Breast epithelium (tissue), 4 donors: ENCODE data around the gene ZNF366. TPM values are rescaled to one million over a fixed set of nuclear protein-coding genes. Genes with fewer than 3 reads are reported as not detected.
A peak's percentile ranks its signal among the peaks of the same experiment; 100 is the strongest.

Experiments used
- DNase-seq, 2 donors: peaks; one replicate each; pipeline ENCODE4 v3.0.0-alpha.2; 2019; ENCODE audit warnings: low spot score in 2 of 2
- H3K27ac ChIP-seq, 2 donors: fragments of 200-600 bp; sonication (generic) in 1 of 2; one replicate each; pipeline ENCODE4 v1.5.1; 2016 to 2019; ENCODE audit warnings: mild to moderate bottlenecking in 1 of 2
- H3K27me3 ChIP-seq, 2 donors: fragments of 200-600 bp; sonication (generic) in 1 of 2; one replicate each; pipeline versions ENCODE4 v1.5.1 to v1.6.0; 2017 to 2019; ENCODE audit warnings: control low read depth in 1 of 2, mild to moderate bottlenecking in 1 of 2
- H3K36me3 ChIP-seq: fragments of 200-600 bp; one replicate; pipeline ENCODE4 v1.5.1; 2019
- H3K4me1 ChIP-seq, 2 donors: fragments of 200-600 bp; sonication (generic); one replicate each; pipeline ENCODE4 v1.5.1; 2016 to 2019; ENCODE audit warnings: control low read depth in 1 of 2
- H3K4me3 ChIP-seq, 3 donors: fragments of 200-600 bp; sonication (generic); 1 replicate in 2 of 3; 2 replicates in 1 of 3; pipeline ENCODE4 v1.5.1; 2016 to 2019; ENCODE audit warnings: mild to moderate bottlenecking in 3 of 3, moderate library complexity in 2 of 3
- H3K9me3 ChIP-seq, 2 donors: fragments of 200-600 bp; sonication (generic) in 1 of 2; one replicate each; pipeline ENCODE4 v1.5.1; 2016 to 2019; ENCODE audit warnings: control low read depth in 1 of 2
- CTCF ChIP-seq, 3 donors: fragments of 450-650 bp; IDR thresholded peaks; one replicate each; pipeline ENCODE4 v1.5.1; 2016 to 2017; ENCODE audit warnings: antibody characterized with exemption in 3 of 3, mild to moderate bottlenecking in 3 of 3, moderate library complexity in 3 of 3
- POLR2A ChIP-seq: fragments of 450-650 bp; IDR thresholded peaks from one replicate; pipeline ENCODE4 v1.6.1; 2016; ENCODE audit warnings: antibody characterized with exemption, mild to moderate bottlenecking, moderate library complexity
- POLR2AphosphoS5 ChIP-seq, 3 donors: sonication (generic); formaldehyde crosslinking; IDR thresholded peaks; one replicate each; pipeline ENCODE4 v1.6.1; 2017; ENCODE audit warnings: antibody characterized with exemption in 3 of 3
- intact Hi-C: fragments of 100-400 bp; cut with DNase I; formaldehyde crosslinking; loops from one replicate; pipeline ENCODE4 v1.15.1; 2023; ENCODE audit warnings: low total_unique reads
- total RNA-seq, 3 donors: library from RNA; depleted of rRNA; stranded (reverse); fragments of >200 nt; gene quantifications; one replicate each; pipeline ENCODE4 v1.1.0, GENCODE V29; 2016

The ZNF366 gene
- total RNA-seq, 3 donors from 2014 or later, result 1.9 to 5.2 (median 2.6) TPM

GRCh38 chr5:72472666-72473422, 34.4 kb downstream of the ZNF366 start:
- no peaks in the 10 kb centered on the region for H3K9me3 ChIP-seq
- TF ChIP-seq CTCF (IDR thresholded peaks at IDR 0.05), result no peak
- TF ChIP-seq POLR2A, result no peak
- no peak for TF ChIP-seq POLR2AphosphoS5 (IDR thresholded peaks at IDR 0.05)
- no peaks in the 10 kb centered on the region for H3K4me1 ChIP-seq
- H3K36me3 ChIP-seq, result no peaks in the 10 kb centered on the region
- H3K27me3 ChIP-seq, result no peaks in the 10 kb centered on the region
- no peak overlapping the region for H3K4me3 ChIP-seq
- no peak overlapping the region for H3K27ac ChIP-seq
- intact Hi-C loops, result no loop called here
- no peak for DNase-seq

DNA sequence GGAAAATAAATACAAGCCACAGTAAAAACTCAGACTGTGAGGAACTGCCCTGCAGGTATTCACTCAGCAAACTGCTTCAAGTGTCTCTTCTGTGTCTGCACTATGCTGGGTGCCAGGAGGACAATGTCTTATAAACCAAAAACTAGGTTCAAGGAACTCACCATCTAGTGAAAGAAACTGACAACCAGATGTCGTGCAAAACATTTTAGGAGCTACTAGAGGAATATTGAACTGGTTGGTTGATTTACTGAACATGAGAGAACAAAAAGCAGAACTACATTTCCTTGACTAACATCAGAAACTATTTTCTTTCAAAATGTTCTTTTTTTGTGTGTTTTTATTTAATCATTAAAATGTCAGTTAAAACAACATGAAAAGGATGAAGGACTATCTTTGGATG, 35.2 kb downstream of the ZNF366 start:
- no peak overlapping the region for H3K27ac ChIP-seq
- DNase-seq, result no peak
- intact Hi-C loops, result no loop called here

DNA sequence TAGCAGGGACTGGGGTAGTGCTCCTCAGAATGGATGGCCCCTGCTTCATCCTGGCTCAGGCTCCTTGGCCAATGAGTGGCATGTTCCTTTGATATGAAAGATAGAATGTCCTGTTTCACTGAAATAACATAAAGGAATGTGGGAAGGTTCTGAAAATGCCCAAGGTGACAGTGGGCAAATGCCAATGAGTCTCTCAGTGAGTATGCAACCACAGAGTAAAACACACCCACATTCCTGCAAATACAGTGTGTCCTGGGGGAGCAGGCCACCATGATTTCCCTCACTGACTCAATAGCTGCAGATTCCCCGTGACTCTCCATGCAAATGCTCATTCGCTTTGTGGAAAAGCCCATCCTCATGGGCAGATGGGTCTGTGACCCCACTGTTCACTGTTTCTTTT, 36.4 kb downstream of the ZNF366 start:
- no peak overlapping the region for H3K27ac ChIP-seq
- intact Hi-C loops, result no loop called here
- H3K4me3 ChIP-seq, result no peak overlapping the region
- H3K9me3 ChIP-seq, result no peaks in the 10 kb centered on the region
- DNase-seq, result peak in 1 of 2 donors; percentile 38
- TF ChIP-seq POLR2A (no peak), CTCF (IDR thresholded peaks at IDR 0.05) (no peak), POLR2AphosphoS5 (IDR thresholded peaks at IDR 0.05) (no peak)
- no peaks in the 10 kb centered on the region for H3K27me3 ChIP-seq
- no peaks in the 10 kb centered on the region for H3K36me3 ChIP-seq
- no peaks in the 10 kb centered on the region for H3K4me1 ChIP-seq

More for the DNA sequence above, 35.2 kb downstream of the ZNF366 start:
- Histone ChIP-seq H3K9me3 (no peaks in the 10 kb centered on the region), H3K4me1 (no peaks in the 10 kb centered on the region), H3K4me3 (no peak overlapping the region), H3K27me3 (no peaks in the 10 kb centered on the region), H3K36me3 (no peaks in the 10 kb centered on the region)
- TF ChIP-seq POLR2AphosphoS5 (IDR thresholded peaks at IDR 0.05) (no peak), CTCF (IDR thresholded peaks at IDR 0.05) (no peak), POLR2A (no peak)

DNA sequence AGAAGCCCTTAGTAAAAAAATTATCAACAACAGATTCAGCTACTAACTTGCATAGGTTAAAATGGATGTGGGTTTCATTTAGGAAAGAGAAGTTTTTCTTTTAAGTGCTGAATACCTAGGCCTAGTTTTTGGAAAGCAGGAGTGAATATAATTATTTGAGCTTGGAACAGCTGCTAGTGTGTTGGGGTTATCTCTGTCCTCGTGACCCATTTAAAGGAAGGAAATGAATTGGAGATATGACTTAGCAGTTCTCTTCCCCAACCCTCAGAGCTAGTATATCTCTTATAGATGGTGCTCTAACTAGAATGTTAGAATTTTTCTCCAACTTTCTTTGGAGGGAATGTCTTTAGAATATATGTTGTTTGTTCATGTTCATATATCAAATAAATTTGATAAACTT, 38.6 kb downstream of the ZNF366 start:
- H3K36me3 ChIP-seq, result no peaks in the 10 kb centered on the region
- DNase-seq, result no peak
- no peaks in the 10 kb centered on the region for H3K9me3 ChIP-seq
- TF ChIP-seq POLR2A, result no peak
- TF ChIP-seq POLR2AphosphoS5 (IDR thresholded peaks at IDR 0.05), result no peak
- TF ChIP-seq CTCF (IDR thresholded peaks at IDR 0.05), result no peak
- no peaks in the 10 kb centered on the region for H3K4me1 ChIP-seq
- intact Hi-C loops, result no loop called here
- no peaks in the 10 kb centered on the region for H3K27me3 ChIP-seq
- H3K4me3 ChIP-seq, result no peak overlapping the region
- H3K27ac ChIP-seq, result no peak overlapping the region

GRCh38 chr5:72468024-72468423, 39.2 kb downstream of the ZNF366 start:
- no peaks in the 10 kb centered on the region for H3K9me3 ChIP-seq
- DNase-seq, result no peak
- H3K27ac ChIP-seq, result no peak overlapping the region
- H3K4me3 ChIP-seq, result no peak overlapping the region
- no peak for TF ChIP-seq POLR2AphosphoS5 (IDR thresholded peaks at IDR 0.05)
- no peak for TF ChIP-seq POLR2A
- TF ChIP-seq CTCF (IDR thresholded peaks at IDR 0.05), result no peak
- no peaks in the 10 kb centered on the region for H3K27me3 ChIP-seq
- no peaks in the 10 kb centered on the region for H3K4me1 ChIP-seq
- intact Hi-C loops, result no loop called here
- H3K36me3 ChIP-seq, result no peaks in the 10 kb centered on the region
